ENCODE data around the gene ANKRD50.

ANKRD50 gene

GRCh38 chr4:124717101-124717500 is 4.6 kb upstream of the ANKRD50 start:
- H3K27ac ChIP-seq (ENCODE audit: low read depth, low read length, poor library complexity, severe bottlenecking) = no peak overlapping the region
- H2AFZ ChIP-seq (ENCODE audit: low read length) = no peak overlapping the region
- no peaks in the 10 kb centered on the region for H3K27me3 ChIP-seq (ENCODE audit: insufficient read depth, low read length)
- H3K79me2 ChIP-seq (ENCODE audit: insufficient read depth, low read length) = no peaks in the 10 kb centered on the region
- no peaks in the 10 kb centered on the region for H3K9me2 ChIP-seq (ENCODE audit: low read depth, low read length)
- no peaks in the 10 kb centered on the region for H3K36me3 ChIP-seq (ENCODE audit: insufficient read depth, low read length)
- peaks cover 9% of the 10 kb centered on the region for H3K4me1 ChIP-seq (ENCODE audit: insufficient read depth, low read length, severe bottlenecking)
- no peak for TF ChIP-seq EZH2 (IDR thresholded peaks at IDR 0.05; ENCODE audit: borderline replicate concordance, low read length)
- no peak for TF ChIP-seq CTCF (IDR thresholded peaks at IDR 0.05; ENCODE audit: low read length)
- H3K4me2 ChIP-seq (ENCODE audit: low read length) = no peak overlapping the region
- no peak overlapping the region for H3K9ac ChIP-seq (ENCODE audit: low read length)
- no peaks in the 10 kb centered on the region for H3F3A ChIP-seq (ENCODE audit: insufficient read depth, low read length)
- H4K20me1 ChIP-seq (ENCODE audit: insufficient read depth, low read length) = no peaks in the 10 kb centered on the region
- no peak overlapping the region for H3K4me3 ChIP-seq (ENCODE audit: low read depth, low read length, poor library complexity, severe bottlenecking)
- H3K9me3 ChIP-seq (ENCODE audit: low read length) = no peaks in the 10 kb centered on the region

DNA sequence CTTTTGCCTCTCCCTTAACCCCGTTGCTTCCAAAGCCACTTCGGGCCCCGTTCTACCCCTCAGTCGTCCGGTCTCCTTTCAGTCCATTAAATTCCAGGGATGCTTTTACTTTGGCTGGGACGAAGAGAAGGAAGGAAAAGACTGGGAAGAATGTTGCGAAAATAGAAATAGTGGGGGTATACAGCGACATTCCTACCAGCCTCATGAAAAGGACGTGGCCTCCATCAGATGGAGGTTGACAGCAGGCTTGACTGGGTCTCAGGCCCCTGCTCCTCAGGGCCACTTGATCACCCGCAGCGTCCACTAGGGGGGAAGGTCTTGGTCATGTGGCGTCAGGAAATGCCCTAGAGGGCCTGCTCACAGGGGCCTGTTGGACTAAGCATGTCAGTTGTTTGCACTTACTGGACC is 657 bp upstream of the ANKRD50 start:
- Histone ChIP-seq H3F3A (ENCODE audit: insufficient read depth, low read length) (no peaks in the 10 kb centered on the region), H3K36me3 (ENCODE audit: insufficient read depth, low read length) (no peaks in the 10 kb centered on the region), H3K4me3 (ENCODE audit: low read depth, low read length, poor library complexity, severe bottlenecking) (peak overlapping the region; percentile 81), H3K79me2 (ENCODE audit: insufficient read depth, low read length) (no peaks in the 10 kb centered on the region), H3K9me3 (ENCODE audit: low read length) (no peaks in the 10 kb centered on the region), H3K9me2 (ENCODE audit: low read depth, low read length) (no peaks in the 10 kb centered on the region), H4K20me1 (ENCODE audit: insufficient read depth, low read length) (no peaks in the 10 kb centered on the region), H2AFZ (ENCODE audit: low read length) (peak overlapping the region; percentile 38; the same call in 1 of the 2 replicates), H3K27ac (ENCODE audit: low read depth, low read length, poor library complexity, severe bottlenecking) (no peak overlapping the region), H3K9ac (ENCODE audit: low read length) (peak overlapping the region; percentile 38; the same call in 1 of the 2 replicates), H3K4me2 (ENCODE audit: low read length) (peak overlapping the region; percentile 52), H3K4me1 (ENCODE audit: insufficient read depth, low read length, severe bottlenecking) (peaks cover 19% of the 10 kb centered on the region), H3K27me3 (ENCODE audit: insufficient read depth, low read length) (no peaks in the 10 kb centered on the region)
- no peak for TF ChIP-seq EZH2 (IDR thresholded peaks at IDR 0.05; ENCODE audit: borderline replicate concordance, low read length)
- TF ChIP-seq CTCF (IDR thresholded peaks at IDR 0.05; ENCODE audit: low read length) = 0 out of 2 replicates have a peak, but pooled peaks have one; percentile 17

DNA sequence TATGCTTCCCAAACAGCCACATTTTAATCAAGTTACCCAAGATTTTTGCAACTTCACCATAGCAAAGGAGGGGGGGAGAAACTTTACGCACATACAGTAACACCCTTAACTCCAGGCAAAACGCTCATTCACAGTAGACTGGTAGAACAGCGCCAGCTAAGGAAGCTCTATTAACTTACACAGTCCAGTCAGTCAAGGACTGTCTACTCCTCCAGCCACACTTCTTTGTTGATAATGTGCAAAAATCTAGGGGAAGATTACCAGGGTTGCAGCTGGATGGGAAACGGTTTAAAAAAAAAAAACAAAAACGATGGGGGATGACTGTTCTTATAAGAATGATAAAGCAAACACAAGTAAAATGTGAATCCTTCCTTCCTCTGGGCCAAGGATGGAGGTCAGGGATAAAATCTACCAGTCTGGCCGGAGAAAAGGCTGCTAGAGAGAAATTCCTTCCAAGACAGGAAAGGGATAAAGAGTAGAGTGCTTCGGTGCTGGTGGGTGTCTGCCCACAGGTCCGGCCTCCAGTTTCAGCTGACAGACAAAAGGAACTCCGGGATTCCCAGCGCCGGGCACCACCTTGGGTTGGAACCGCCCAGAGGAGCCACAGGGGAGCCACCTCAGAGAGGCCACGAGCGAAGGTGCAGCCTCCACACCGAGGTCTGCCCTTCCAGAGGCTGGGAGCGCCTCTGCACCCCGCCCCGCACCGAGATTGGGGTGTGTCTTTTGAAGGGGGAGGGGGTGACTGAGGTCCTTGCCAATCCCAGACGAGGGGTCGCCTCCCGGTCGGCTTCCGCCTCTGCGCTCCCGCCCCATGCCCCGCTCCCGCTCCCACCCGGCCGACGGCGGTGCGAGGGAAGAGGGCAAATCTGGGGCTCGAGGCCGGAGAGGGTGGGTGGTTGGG is 811 bp downstream of the ANKRD50 start:
- Histone ChIP-seq H3K4me3 (ENCODE audit: low read depth, low read length, poor library complexity, severe bottlenecking) (peak overlapping the region; percentile 81), H3F3A (ENCODE audit: insufficient read depth, low read length) (no peaks in the 10 kb centered on the region), H3K79me2 (ENCODE audit: insufficient read depth, low read length) (no peaks in the 10 kb centered on the region), H3K27me3 (ENCODE audit: insufficient read depth, low read length) (no peaks in the 10 kb centered on the region), H4K20me1 (ENCODE audit: insufficient read depth, low read length) (no peaks in the 10 kb centered on the region), H3K36me3 (ENCODE audit: insufficient read depth, low read length) (no peaks in the 10 kb centered on the region), H3K27ac (ENCODE audit: low read depth, low read length, poor library complexity, severe bottlenecking) (no peak overlapping the region), H3K9me2 (ENCODE audit: low read depth, low read length) (no peaks in the 10 kb centered on the region), H3K9me3 (ENCODE audit: low read length) (no peaks in the 10 kb centered on the region), H2AFZ (ENCODE audit: low read length) (no peak overlapping the region), H3K9ac (ENCODE audit: low read length) (peak overlapping the region; percentile 69), H3K4me1 (ENCODE audit: insufficient read depth, low read length, severe bottlenecking) (peaks cover 19% of the 10 kb centered on the region), H3K4me2 (ENCODE audit: low read length) (peak overlapping the region; percentile 70)
- TF ChIP-seq EZH2 (IDR thresholded peaks at IDR 0.05; ENCODE audit: borderline replicate concordance, low read length) = no peak
- TF ChIP-seq CTCF (IDR thresholded peaks at IDR 0.05; ENCODE audit: low read length) = peak; percentile 34; the same call in 1 of the 2 replicates
